ENCODE measurements around the gene ALDH1L2.

ALDH1L2 gene

DNA sequence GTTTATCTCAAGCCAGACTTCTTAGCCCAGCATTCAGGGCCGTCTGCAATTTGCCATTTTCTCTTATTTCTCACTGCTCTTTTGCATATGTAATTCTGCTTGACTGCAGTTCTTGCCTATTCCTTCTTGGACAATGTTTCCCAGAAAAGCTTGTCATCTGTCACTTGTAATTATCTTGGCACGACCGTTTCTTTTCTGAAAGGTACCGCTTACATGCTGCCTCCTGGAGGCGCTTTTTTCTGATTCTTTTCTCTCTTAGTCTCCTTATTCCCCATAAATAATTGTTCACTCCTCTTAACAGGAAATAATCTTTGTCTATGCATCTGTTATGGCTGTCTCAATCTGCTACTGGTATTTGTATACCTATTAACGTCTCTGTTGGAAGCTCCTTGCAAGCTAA, 1.2 kb upstream of the ALDH1L2 start:
- no peak for DNase-seq (ENCODE audit: low read depth in 2 of 3, low spot score in 1 of 3)

DNA sequence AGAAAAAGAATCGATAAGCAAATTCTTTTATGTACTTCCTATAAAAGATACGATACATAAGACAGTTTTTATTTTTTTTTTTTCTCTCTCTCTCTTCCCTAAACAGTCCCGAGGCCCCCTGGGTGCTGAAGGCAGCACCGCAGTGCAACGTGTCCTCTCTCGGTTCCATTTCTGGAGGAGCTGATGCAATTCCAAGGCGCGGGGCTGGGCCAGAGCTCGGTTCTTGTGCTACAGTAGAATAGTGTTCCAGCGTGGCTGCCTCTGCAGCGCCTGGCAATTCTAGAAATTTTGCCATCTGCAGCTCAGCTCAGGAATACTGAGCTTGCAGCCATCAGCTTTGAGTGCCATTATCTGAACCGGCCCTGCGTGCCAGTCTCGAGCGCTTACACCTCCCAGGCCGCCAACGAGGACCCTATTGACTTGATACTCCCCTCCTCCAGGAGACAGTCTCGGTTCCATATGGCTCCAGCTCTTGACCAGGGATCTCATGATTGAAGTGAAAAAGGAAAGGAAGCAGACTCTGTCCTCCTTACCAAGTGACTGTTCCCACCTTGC, 630 bp downstream of the ALDH1L2 start:
- DNase-seq (ENCODE audit: low read depth in 2 of 3, low spot score in 1 of 3), result no peak

DNA sequence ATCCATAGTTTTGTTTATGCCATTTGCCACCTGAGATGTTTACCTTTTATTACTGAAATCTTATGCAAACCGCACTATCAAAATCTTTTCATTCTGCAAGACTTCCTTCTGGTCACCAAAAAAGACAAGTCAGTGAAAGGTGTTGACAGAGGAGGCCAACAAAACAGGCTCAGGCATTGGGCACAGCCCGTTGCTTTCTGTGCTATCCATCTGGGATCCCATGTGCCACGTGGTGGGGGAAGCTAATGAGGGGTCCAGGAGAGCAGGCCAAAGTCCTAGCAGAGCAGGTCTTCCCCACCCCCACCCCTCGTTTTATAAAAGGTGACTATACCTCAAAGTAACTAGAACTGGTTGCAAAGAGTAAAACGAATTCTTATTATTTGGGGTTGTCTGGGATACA, 1.2 kb downstream of the ALDH1L2 start:
- DNase-seq (ENCODE audit: low read depth in 2 of 3, low spot score in 1 of 3), result no peak

DNA sequence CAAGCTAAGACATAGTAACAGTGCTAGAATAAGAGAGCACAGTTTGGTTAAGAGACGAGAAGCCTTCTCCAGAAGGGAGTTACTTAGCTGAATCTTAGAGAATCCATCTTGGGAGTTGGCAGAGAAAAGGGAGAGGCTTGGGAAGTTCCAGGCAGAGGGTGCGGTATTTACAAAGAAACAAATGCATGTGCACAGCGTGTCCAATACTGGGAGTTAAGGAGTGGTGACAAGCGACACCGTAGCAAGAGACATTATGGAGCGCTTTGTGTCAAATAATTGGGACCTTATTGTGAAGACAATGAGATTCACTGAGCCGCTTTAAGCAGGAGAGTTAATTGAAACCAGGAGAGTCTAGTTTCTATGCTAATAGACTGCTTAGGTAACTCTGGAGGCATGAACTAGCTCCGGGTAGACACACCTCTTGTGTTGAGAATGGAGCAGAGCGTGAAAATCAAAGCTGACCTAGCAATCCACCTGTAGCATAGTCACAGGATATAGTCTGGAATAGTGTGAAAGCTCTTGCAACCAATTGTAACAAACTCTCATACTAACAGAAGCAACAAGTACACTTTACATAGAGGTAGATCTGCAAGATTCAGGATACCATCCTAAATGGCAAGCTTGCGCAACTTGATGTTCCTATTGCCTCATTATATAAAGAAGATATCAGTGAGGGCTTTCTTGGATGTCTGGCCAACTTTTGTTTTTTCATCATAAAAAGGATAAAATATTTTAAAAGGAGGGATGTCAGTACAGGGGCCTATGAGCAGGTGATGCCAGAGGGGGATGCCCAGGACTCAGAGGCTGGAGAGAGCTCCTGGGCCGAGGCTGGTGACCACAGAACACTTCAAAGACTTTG, 5.3 kb downstream of the ALDH1L2 start:
- no peak for DNase-seq (ENCODE audit: low read depth in 2 of 3, low spot score in 1 of 3)

DNA sequence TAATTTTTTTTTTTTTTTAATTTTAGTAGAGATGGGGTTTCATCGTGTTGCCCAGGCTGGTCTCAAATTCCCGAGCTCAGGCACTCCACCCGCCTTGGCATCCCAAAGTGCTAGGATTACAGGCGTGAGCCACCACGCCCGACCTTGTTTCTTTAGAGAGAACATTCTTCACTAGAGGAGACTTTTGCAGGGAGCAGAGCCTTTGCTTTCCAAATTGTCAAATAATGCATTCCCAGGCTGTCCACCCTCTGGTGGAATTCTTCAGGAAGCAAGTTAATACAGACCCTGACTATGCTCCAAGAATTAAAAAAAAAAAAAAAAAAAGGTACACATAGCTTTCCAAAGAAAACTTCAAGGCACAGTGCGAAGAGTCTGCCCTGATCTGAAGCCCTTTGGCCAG, 6.8 kb downstream of the ALDH1L2 start:
- no peak for DNase-seq (ENCODE audit: low read depth in 2 of 3, low spot score in 1 of 3)

DNA sequence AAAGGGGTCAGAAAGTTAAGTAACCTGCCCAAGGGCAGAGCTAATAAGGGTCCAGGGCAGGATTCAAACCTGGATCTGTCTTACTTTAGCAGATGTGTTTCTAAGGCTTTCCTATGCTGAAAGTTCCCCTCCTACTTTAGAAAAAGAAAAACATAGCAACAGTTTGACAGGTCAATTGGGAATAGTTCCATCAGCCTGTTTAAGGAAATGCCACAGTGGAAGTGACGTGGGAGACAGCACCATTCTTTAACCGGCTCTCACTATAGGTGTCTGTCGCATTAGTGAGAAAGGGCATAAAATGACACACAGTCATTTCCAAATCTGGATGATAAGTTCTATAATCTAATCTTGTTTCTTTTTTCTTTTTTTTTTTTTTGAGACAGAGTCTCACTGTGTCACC, 7.3 kb downstream of the ALDH1L2 start:
- DNase-seq (ENCODE audit: low read depth in 2 of 3, low spot score in 1 of 3), result no peak

DNA sequence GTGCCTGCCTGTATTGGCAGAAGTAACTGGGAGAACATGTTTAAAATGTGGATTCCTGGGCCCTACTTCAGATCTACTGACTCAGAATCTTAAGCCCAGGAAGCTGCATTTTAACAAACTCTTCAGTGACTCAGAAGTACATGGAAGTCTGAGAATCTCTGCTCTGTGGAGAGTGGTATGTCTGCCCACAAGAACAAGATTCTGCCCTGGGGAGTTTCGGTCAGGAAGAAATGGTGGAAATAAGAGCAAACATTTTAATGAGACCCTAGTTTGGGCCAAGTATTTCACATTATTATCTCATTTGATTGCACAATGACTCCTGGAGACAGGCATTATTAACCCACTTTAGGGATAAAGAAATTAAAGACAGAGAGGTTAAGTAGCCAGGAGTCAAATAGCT, 8.2 kb downstream of the ALDH1L2 start:
- DNase-seq (ENCODE audit: low read depth in 2 of 3, low spot score in 1 of 3), result no peak

DNA sequence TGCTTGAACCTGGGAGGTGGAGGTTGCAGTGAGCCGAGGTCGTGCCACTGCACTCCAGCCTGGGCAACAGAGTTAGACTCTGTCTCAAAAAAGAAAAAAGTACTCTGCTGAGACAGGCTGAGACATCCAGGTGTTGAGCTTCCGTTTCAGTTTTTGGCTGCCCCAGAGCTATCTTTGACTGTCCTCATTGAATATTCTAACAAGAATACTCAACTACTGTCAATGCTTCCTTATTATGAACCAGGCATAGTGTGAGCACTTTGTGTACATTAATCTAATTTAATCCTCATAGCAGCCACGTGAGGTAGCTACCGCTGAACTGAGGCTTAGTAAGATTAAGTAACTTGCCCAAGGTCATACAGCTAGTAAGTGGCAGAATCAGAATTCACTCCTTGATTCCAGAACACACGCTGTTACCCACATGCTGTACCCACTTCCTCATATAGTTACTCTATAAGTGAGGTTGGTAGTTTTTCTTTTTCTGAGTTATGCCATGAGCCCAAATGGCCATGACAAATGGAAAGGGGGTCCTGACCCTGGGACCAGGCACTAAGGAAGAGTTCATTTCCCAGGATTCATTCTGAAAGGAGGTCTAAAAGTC, 11.3 kb downstream of the ALDH1L2 start:
- no peak for DNase-seq (ENCODE audit: low read depth in 2 of 3, low spot score in 1 of 3)

DNA sequence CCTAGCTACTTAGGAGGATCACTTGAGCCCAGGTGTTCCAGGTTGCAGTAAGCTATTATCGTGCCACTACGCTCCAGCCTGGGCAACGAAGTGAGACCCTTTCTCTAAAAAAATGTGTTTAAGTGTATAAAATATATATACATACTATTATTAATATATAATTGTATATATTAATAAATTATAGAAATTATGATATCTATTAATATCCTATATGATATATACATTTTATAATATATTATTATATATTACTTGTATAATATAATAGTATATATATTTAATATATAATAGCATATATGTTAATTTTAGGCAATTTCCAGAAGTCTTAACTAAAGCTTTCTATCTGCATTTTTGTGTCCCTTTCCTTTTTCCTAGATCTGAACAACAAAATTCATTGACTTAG, 12.3 kb downstream of the ALDH1L2 start:
- no peak for DNase-seq (ENCODE audit: low read depth in 2 of 3, low spot score in 1 of 3)

DNA sequence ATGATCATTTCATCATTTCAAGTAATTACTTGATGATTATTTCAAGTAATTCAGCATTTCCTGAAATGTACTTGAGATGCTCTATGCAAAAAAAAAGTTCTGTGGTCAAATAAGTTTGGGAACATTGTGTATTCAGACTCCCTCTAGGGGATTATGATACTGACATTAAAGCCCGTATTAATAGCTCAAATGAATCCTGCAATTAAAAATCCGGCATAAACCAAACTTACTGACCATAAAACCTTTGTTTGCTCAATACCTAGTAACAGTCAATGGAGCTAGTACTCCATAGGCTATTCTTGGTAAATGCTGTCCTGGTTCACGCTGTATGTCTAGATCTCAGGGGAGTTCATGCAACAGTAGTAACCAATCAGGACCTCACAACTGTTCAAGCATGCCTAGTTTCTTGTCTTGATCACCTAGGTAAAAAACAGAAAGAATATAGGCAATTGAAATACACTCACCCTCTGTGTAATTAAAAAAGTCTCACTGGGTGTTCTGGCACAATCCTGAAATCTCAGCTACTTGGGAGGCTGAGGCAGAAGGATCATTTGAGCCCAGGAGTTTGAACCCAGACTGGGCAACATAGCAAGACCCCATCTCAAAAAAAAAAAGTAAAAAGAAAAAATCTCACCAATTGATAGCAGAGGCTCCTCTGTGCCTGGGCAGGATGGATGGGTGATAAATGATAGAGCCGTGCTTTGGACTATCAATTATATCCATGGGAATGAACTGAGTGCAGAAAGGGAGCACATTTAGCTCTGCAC, 14.1 kb downstream of the ALDH1L2 start:
- DNase-seq (ENCODE audit: low read depth in 2 of 3, low spot score in 1 of 3), result no peak

DNA sequence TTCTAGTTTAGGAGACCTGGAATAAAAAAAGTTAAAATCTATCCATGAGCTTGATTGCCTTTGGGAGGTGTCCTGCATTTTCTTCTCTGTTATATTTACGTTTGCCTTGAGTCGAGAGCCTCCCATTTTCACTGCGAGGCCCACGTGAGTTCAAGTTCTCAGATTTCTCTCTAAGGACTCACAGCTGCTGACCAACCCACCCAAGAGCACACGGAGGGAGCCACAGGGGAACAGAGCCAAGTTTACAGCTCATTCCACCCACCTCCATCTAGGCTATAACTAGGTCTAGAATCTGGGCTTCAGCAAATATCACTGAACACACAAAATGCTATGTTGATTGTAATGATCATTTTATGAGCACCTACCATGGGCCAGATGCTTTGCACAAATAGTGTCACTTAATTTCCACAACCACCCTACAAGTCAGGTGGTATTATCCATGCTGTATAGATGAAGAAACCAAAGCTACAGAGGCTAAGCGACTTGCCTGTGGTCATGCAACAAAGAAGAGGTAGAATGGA, 16.7 kb downstream of the ALDH1L2 start:
- DNase-seq (ENCODE audit: low read depth in 2 of 3, low spot score in 1 of 3), result no peak

DNA sequence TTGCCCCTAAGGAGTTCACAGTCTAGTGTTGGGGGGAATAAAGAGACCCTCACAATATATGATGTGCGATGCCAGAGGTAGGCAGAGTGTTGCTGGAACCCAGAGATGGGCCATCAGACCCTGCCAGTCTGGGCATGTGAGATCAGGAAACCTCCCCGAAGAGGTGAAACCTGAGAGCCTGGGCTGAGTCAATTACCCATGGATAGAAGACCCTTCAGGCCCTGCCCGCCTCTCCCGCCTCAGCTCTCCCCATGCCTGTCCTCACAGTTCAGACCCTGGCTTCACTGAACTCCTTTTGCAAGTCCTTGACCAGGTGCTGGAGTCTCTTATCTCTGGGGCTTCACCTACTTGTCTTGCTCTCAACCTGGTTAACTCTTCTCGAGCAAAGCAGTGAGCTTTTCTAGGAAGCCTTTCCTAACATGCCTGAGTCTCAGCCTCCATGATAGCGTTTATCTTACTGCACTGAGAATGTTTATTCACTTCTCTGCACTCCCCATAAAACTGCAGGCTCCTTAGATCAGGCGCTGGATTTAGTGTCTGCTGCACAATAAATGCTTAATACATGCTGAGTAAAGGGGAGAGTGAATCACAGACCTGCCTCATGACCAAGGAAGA, 19.6 kb downstream of the ALDH1L2 start:
- DNase-seq (ENCODE audit: low read depth in 2 of 3, low spot score in 1 of 3), result no peak

DNA sequence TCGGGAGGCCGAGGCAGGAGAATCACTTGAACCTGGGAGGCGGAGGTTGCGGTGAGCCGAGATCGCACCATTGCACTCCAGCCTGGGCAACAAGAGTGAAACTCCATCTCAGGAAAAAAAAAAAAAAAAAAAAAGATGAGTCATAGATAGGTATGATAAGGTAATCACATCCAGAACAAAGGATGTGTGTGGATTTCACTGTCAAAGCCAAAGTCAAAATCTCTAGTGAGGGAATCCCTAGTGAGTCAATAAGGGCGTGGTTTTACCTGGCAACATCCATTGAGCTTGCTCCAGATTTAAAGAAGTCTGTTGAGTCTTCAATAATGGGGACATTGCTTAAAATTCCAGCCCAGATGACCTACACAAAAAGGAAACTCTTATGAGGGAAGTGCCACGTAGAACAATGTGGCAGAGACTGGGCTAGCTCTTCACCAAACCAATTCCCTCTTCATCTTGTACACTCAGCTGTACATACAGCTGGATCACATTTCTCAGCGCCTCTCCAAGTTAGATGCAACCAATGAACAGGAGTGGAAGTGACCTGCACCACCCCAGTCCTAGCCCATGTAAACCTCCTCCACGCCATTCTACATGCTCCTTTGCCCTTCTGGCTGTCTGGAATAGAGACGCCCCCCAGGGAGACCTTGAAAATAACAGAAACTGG, 23.4 kb downstream of the ALDH1L2 start:
- DNase-seq (ENCODE audit: low read depth in 2 of 3, low spot score in 1 of 3), result no peak

DNA sequence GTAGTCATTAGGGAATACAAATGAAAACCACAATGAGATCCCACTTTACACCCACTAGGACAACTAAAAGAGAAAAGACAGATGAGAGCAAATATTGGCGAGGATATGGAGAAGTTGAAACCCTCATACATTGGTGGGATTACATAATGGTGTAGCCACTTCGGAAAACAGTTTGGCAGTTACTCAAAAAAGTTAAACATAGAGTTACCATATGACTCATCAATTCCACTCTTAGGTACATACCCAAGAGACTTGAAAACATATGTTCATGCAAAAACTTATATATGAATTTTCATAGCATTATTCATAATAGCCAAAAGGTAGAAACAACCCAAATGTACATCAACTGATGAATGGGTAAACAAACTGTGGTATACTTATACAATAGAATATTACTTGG, 27.1 kb downstream of the ALDH1L2 start:
- no peak for DNase-seq (ENCODE audit: low read depth in 2 of 3, low spot score in 1 of 3)

DNA sequence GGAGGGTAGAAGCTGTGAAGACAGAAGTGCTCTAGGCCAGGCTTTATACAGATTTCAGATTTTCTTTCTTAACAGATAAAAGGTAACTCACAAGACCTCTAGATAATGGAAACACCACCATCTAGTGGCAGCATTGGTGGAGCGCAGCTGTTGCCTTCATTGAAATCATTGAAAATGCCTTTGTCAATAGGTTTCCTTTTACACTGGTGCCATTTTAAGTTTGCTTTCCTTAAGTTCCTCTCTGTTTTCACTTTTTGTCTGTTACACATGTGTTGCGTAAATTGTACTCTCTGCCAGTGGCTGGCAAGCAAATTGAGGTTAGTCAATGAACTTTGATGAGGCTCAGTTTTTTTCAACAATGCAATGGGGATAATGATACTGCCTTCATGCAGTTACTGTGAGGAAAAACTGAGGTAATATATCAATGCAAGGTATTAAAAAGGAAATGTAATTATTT, 31.1 kb downstream of the ALDH1L2 start:
- DNase-seq (ENCODE audit: low read depth in 2 of 3, low spot score in 1 of 3), result peak; percentile 61 to 85 (median 67)

DNA sequence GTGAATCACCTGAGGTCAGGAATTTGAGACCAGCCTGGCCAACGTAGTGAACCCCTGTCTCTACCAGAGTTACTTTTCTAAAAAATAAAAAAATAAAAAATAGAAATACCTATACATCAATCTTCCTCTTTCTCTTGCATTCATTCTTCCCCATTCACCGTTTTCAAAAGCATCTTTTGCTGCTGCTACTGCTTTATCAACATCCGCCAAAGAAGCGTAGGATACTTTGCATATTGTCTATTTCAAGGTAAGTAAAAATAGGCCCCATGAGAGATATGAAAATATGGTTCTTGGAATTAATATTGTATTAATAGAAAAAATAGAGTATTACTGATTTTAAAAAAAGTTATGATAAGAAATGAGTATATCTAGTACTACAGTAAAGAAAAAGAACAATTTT, 32.3 kb downstream of the ALDH1L2 start:
- no peak for DNase-seq (ENCODE audit: low read depth in 2 of 3, low spot score in 1 of 3)

DNA sequence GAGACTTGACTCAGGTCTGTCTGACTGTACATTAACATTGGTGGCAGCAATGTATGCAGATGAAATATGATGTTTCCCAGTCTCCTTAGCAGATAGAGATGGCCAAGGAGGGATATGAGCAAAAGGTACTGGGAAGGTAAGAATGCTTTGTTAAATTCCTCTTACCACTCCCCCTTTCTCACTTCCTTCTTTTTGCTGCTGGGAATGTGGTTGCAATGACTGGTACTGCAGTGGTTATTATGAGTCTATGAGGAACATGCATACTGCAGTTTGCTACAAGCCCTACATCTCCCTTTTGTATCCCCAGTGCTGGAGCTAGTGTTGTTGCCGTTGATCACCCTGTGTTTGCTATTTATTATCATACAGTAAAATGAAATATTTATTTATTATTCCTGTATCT, 35.9 kb downstream of the ALDH1L2 start:
- no peak for DNase-seq (ENCODE audit: low read depth in 2 of 3, low spot score in 1 of 3)

DNA sequence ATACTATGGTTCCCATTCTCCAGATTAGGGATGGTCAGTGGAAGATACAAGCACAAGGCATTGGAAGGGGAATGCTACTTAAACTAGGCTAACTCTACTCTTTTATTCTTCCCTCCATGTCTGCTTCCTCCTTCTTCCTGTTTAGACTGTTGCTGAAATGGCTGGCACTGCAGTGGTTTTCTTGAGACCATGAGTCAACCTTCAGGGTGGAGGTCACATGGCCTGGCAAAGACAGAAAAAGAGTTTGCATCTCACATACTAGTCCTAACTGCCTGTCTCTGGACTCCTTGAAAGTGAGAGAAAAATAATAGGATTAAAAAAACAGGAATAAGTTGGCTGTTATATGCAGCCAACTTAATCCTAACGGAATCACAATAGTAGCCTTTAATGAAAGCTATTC, 37.0 kb downstream of the ALDH1L2 start:
- DNase-seq (ENCODE audit: low read depth in 2 of 3, low spot score in 1 of 3), result no peak

DNA sequence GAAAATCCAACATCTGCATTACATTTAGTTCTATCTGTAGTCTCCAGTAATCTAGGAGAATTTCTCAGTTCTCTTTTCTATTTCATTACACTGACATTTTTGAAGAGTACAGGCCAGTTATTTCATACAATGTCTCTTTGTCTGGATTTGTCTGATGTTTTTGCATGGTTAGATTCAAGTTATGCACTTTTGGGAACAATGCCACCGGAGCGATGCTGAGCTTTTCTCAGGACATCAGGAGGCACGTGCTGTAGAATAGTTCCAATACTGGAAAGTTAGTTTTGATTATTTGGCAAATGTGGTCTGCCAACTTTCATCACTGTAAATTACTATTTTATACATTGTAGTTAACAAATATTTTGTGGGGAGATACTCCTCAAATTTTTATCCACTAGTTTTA, 43.1 kb downstream of the ALDH1L2 start:
- no peak for DNase-seq (ENCODE audit: low read depth in 2 of 3, low spot score in 1 of 3)

DNA sequence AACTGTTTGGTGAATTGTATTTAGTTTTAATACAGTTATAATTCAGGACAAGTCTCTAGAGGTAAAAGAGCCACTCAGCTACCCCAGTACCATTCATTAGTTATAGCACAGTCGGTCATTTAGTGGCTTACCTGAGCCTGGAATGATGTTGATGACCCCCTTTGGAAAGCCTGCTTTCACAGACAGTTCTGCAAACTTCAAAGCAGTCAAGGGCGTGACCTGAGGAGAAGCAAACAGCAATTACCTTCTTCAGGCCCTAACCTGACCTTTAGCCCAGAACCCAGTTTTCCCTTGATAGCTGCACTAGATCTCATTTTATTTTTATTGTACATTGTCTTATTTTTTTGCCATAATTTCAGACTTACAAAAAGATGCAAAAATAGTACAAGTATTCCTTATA, 43.8 kb downstream of the ALDH1L2 start:
- no peak for DNase-seq (ENCODE audit: low read depth in 2 of 3, low spot score in 1 of 3)

Measured in stimulated activated CD4-positive, alpha-beta T cell treated with anti-CD3 and anti-CD28 coated beads, Interleukin-12 subunit alpha, Interleukin-12 subunit beta, amount 100 ng/mL, for 48 hours (primary cell).